ENCODE measurements around the gene ZFPM1. TPM values are rescaled to one million over a fixed set of nuclear protein-coding genes. Genes with fewer than 3 reads are reported as not detected.

Gene ZFPM1
- total RNA-seq, 2 donors from 2014 or later, result 1.7 to 2.4 TPM

DNA sequence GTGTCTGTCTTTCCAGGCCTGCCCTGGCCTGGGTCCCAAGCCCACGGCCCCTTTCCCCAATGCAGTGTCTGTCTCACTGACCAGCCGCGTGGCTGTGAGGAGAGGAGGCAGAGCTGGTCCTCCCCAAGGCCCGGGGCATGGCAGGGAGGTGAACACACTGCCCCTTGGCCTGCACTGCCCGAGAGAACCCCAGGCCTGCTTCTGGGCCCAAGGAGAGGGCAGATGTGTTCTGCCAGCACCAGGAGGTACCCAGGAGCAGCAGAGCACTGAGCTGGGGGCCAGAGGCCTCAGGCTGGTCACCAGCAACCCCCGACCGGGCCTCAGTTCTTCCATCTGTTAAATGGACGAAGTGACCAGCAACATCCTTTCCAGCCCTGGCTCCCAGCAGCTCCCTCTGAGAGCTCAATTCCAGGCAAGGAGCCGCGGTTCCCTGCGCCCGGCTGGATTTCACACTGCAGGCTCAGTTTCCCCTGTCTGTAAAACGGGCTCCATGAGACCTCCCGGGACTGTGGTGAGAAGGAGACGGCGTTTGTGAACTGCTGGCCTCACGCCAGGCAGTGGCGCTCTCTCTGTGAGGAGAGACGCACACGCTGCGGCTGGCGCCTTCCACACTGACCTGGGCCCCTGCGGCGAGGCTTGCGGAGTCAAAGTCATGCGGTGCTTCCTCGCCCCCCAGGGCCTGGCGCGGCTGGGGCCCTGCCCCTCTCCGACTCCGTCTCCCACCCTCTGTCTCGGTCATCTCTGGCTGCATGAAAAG lies 8.1 kb upstream of the ZFPM1 start:
- Histone ChIP-seq H3K36me3 (no peaks in the 10 kb centered on the region), H3K27ac (no peak overlapping the region), H3K4me1 (peaks cover 0 to 14% of the 10 kb centered on the region in 2 donors), H3K27me3 (no peaks in the 10 kb centered on the region), H3K4me3 (no peak overlapping the region), H3K9me3 (no peaks in the 10 kb centered on the region)
- TF ChIP-seq CTCF (IDR thresholded peaks at IDR 0.05), result no peak
- DNase-seq (ENCODE audit: low spot score), result no peak

GRCh38 chr16:88445583-88445960 lies 7.5 kb upstream of the ZFPM1 start:
- no peak for DNase-seq (ENCODE audit: low spot score)
- Histone ChIP-seq H3K27ac (no peak overlapping the region), H3K9me3 (no peaks in the 10 kb centered on the region), H3K4me3 (no peak overlapping the region), H3K4me1 (peaks cover 0 to 14% of the 10 kb centered on the region in 2 donors), H3K36me3 (no peaks in the 10 kb centered on the region), H3K27me3 (no peaks in the 10 kb centered on the region)
- TF ChIP-seq CTCF (IDR thresholded peaks at IDR 0.05), result no peak

DNA sequence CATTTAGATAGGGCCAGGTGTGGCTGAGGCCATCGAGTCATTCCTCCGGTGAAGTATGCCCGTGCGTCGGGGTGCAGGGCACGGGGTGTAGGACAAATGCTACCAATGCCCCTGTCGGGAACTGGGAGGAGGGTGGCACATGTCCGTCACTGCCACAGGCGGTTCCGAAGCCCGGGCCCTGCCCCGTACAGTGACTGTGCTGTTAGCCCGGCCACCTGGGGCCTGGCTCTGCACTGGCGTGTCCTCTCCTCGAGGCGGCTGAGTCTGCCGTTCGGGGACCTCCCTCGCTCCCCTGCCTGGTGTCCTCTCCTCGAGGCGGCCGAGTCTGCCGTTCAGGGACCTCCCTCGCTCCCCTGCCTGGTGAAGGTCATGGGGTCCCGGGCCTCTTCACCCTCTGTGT lies 7.0 kb upstream of the ZFPM1 start:
- Histone ChIP-seq H3K27me3 (no peaks in the 10 kb centered on the region), H3K36me3 (no peaks in the 10 kb centered on the region), H3K27ac (no peak overlapping the region), H3K4me1 (peaks cover 0 to 14% of the 10 kb centered on the region in 2 donors), H3K9me3 (no peaks in the 10 kb centered on the region), H3K4me3 (no peak overlapping the region)
- TF ChIP-seq CTCF (IDR thresholded peaks at IDR 0.05), result no peak
- DNase-seq (ENCODE audit: low spot score), result no peak

- no peak overlapping the region for H3K4me3 ChIP-seq
- H3K27me3 ChIP-seq, result no peaks in the 10 kb centered on the region
- H3K36me3 ChIP-seq, result no peaks in the 10 kb centered on the region
- no peak overlapping the region for H3K27ac ChIP-seq
- TF ChIP-seq CTCF (IDR thresholded peaks at IDR 0.05), result no peak
- no peaks in the 10 kb centered on the region for H3K9me3 ChIP-seq
- H3K4me1 ChIP-seq, result peaks cover 0 to 14% of the 10 kb centered on the region in 2 donors
- no peak for DNase-seq (ENCODE audit: low spot score)
These were observed 6.3 kb upstream of the ZFPM1 start for GRCh38 chr16:88446736-88447135.

- H3K27me3 ChIP-seq, result no peaks in the 10 kb centered on the region
- no peaks in the 10 kb centered on the region for H3K9me3 ChIP-seq
- H3K4me3 ChIP-seq, result no peak overlapping the region
- H3K36me3 ChIP-seq, result no peaks in the 10 kb centered on the region
- H3K4me1 ChIP-seq, result peaks cover 0 to 18% of the 10 kb centered on the region in 2 donors
- no peak for DNase-seq (ENCODE audit: low spot score)
- TF ChIP-seq CTCF (IDR thresholded peaks at IDR 0.05), result no peak
- no peak overlapping the region for H3K27ac ChIP-seq
These were observed 5.2 kb upstream of the ZFPM1 start for GRCh38 chr16:88447881-88448280.
